T-helper 22 cell (primary cell): Measurements from ENCODE around the gene FAM181A.
A peak's percentile ranks its signal among the peaks of the same experiment; 100 is the strongest.

ENCODE experiments used
- DNase-seq: peaks from one replicate; pipeline ENCODE4 v3.0.0-alpha.2; 2020; ENCODE audit warnings: low read depth

FAM181A gene

DNA sequence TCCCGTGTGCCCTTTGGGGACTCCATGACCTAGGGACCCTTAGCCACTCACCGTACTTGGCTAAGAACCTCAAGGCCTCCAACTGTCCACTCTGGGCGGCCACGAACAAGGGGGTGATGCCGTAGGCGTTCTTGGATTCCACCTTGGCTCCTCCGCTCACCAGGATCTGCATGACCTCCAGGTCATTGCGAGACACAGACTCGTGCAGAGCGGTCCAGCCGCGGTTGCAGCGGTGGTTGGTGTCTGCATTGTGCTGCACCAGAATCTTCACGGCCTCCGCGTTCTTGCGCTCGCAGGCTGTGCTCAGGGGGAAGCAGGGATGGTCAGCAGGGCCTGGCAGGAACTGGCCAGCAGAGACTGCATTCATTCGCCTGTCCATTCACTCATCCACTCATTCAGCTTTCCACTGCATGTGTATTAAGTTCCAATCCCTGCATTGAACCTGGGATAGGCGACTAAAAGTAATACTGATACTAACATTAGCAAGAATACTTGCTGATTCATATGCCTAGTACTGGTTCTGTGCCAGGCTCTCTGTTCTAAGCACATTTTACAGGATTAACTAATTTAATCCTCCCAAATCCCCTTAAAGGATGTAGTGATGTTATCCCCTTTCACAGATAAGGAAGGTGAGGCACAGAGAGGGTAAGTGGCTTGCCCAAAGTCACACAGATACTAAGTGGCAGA, 23.9 kb downstream of the FAM181A start:
- DNase-seq = no peak

DNA sequence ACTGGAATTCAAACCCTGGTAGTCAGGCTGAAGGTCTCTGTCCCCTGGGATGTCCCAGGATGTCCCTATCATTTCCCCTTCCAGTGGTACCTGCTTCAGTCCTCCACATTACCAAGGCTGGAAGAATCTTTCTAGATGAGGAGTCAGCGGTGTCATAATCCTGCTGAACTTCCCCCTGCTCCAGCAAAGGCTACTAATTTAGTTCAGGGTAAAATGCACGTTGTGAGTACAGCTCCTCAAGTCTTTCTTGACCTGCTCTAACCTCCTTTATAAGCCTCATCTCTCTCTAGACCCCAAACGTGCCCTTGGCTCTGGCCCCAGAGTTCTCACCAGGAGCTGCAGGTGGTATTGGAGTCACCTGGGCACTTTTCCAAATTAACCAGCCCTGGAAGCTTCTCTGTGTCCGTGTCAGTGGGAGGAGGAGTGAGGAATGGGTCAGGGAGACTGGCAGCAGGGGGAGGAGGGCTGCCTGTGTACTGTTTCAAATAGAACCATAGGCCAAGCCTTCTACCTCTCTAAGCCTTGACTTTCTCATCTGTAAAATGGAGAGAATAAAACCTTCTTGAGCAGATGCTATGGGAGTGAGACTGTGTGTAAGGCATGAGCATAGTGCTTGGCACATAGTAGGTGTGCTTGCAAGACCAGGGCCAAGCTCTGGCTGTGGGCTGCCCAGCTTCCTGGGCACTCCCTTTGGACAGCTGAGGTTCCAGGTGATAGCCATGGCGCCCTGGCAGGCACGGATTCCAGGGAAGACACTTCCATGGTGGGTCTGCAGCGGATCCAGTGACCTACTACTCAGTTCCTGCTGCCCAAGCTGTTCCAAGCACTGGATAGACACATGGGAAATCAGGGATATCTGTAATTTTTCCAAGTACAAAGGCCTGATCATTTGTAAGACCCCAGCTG, 24.7 kb downstream of the FAM181A start:
- no peak for DNase-seq

GRCh38 chr14:93952829-93953228, 25.7 kb downstream of the FAM181A start:
- no peak for DNase-seq

- no peak for DNase-seq
Observed at GRCh38 chr14:93953263-93953662, 26.1 kb downstream of the FAM181A start.

- DNase-seq = no peak
Observed at GRCh38 chr14:93953739-93954515, 26.8 kb downstream of the FAM181A start.

DNA sequence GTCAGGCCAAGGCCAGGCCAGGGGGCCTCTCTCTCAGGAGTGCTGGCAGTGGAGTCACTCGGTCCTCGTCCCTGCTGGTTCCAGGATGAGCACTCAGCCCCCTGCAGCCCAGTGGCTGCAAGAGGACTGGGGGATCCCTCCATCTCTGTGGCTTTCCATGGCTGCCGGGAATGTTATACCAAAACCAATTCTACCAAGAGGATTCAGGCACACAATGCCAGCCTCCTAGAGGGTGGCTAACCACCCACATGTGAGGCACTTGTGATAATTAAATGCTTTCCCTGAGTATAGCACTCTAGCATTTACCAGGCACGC, 27.3 kb downstream of the FAM181A start:
- DNase-seq = no peak

- DNase-seq = peak; percentile 51
Observed at GRCh38 chr14:93954900-93955849, 28.0 kb downstream of the FAM181A start.

DNA sequence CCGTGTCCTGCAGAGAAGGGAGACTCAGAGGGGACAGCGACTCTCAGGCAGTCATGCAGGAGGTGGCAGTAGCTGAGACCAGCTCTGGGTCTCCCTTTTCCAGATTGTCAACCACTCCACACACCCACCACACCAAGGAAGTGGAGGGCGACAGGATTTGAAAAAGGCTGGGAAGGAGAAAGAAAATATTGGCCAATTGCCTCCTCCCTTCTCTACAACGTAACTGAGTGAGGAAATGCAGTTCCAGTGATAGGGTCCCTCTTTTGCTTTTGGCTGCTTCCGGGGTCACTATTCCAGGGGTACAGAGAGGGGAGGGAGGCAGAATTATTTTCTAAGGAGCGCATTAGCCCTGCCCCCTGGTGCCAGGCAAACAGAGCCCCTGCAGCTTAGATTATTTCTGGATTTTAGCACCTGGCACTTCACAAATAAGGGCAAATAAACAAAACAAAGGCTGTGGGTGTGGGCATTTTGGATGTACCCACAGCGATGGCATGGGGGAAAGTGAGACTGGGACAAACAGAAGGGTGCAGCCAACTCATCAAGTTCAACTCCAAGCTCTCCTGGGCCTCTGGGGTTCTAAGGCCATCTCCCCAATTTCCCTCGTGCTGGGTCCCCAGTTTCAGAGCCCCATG, 28.8 kb downstream of the FAM181A start:
- DNase-seq = no peak

DNA sequence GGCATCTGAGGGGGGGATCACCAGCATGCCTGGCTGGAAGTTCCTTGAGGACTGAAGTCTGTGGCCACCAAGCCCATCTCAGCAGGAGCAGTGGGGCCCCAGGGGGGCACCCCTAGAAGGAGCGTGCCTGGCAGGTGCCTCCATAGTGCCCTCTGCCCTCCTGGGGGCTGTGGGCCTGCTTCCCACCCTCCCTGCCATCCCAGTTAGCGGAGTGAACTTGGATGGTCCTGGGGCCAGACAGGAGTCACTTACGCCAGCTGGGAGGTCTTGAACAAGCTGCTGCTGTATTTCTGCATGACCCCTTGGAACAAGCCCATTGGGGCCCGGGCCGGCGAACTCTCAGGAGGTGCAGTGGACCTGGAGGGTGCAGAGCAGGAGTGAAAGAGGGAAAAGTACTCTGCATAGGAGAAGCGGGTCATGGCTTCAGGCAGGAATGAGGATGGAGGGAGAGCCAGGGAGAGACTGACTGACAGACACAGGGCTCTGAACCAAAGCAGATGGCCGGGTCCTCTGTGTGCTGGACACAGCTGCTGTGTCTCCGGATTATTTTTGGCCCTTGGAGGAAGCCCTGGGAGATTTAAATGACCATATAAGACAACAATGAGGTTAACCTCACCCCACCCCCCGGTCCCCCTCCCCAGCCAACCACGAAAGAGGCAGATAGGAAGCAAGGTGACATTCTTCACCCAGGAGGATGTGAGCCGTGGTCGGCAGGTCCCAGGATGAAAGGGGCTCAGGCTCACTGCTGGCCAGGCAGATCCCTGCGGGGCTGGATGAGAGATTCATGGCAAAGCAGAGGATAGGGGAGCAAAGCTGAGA, 29.6 kb downstream of the FAM181A start:
- DNase-seq = no peak

DNA sequence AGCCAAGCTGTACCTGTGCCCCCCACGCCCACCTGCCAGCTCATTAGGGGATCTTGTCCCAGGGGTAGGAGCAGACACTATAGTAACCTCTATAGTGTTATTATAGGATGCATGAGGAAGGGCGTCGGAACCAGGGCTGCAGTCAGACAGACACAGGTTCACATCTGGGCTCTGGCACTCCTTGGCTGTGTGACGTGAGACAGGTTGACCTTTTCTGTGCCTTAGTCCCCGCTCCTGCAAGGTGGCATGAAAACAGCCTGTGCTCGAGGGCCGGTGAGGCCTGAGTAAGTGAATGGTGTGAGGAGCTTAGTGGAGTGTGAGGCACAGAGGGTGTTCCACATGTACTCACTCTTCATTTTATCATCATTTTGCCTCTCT, 30.2 kb downstream of the FAM181A start:
- no peak for DNase-seq

DNA sequence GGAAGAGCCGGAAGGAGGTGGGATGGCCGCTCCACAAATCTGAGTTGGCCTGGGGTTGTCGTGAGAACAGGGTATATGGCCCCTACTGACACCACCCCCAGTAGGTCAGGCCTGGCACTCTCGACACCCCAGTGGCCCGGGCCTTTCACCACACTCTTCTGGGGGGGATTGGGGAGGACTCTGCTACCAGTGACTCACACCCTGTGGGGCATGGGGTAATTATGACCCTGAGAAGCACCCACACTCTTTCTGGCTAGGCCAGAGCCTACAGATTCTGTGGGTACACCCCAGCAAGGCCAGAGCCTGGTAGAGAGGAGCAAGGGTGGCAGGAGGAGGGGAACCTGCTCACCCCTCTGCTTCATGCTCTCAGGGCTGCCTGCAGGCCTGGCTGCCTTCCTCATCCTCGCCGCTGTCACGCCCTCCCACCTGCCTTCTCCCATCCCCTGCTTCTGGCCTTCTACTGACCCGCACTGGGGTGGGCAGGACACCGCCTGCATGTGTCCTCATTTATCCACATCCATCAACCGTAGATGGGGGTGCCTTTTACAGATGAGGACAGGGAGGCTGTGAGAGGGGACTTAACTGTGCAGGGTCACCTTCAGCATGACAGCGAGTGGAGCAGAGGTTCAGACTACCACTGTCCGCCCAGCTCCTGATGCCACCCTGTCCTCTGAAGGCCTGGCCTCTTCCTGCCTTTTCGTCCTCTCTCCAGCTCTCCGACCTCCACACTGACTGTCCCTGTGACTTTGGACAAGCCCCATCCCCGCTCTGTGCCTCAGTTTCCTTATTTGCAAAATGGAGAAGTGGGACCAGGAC, 30.8 kb downstream of the FAM181A start:
- no peak for DNase-seq

- no peak for DNase-seq
Observed at GRCh38 chr14:93958567-93959238, 31.6 kb downstream of the FAM181A start.

DNA sequence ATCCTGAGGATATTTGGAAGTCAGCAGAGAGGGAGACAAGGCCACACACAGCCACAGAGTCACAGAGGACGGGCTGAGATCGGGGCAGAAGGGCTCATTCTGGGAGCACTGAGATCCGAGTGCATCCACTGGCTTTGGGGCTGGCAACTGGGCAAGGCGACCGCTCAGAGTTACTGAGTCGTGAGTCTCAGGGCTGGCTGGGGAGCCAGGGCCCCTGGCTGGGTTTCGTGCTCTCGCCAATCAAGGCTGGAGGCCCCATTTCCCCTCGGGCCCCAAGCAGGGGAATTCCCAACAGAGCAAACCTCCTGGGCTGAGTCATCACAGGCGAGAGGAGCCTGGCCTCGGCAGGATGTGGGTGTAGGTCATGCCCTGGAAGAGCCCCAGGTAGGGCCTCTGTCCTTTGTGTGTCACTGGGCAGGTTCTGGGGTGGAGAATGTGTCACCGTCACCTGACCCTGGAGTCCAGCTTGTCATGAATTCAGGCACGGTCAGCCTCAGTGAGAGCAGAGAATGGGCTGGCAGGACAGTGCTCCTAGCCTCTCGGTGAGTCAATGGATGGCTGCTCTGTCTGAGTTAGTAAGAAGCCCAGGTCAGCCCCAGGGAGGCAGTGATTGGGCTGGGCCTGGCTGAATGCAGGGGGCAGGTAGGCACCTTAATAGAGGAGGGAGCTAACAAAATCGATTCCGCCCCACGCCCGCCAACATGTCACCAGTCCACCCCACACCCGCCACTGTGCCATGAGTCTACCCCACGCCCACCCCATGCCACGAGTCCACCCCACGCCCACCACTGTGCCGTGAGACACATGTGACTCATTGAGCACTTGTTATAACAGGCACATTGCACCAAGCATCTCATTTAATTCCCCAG, 32.3 kb downstream of the FAM181A start:
- DNase-seq = peak; percentile 95

DNA sequence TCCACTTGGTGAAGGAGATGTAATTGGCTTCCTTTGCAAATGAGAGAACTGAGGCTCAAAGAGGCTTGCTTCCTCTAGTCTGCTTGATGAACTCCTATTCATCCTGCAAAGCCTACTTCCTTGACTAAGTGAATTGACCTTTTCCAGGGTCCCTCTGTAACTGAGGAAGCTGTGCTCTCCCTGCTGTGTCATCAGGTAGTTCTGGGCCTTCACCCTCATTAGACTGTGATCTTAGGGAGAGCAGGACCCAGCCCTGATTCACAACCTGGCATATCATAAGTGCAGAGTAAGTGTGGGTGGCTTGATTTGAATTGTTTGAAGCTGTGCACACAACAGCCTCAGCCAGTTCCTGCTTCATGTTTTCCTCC, 32.9 kb downstream of the FAM181A start:
- no peak for DNase-seq

DNA sequence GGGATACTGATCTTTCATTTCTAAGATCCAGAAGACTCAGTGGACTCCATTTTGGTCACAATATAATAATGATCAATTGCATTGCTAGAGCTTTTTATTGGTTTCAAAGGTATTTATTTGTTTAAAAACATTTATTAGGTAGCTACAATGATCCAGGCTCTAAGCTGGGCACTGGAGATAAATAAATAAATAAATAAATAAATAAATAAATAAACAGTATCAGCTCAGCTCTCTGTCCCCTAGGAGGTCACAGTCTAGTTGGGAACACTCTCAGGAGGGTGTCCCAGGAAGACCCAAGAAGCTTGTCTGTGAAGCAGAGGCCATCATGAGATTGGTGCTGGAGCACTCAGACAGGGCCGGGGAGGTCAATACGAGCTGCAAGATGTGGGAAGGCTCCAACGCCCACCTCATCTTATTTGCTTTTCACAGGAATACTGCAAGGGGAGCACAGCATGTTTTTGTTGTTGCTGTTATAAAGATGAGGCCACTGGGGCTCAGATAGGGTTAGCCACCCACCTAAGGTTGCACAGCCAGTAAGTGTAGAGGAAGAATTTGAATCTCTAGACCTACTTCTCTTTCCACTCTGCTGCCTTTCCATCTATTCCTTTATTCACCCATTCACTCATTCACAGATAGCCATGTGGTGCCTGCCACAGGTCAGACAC, 33.8 kb downstream of the FAM181A start:
- no peak for DNase-seq

- no peak for DNase-seq
Observed at GRCh38 chr14:93961620-93962019, 34.5 kb downstream of the FAM181A start.
